Muscle of leg (tissue), 11 donors: ENCODE data around the gene ADAMTS13. TPM values are rescaled to one million over a fixed set of nuclear protein-coding genes. Genes with fewer than 3 reads are reported as not detected.

Experiments used
- DNase-seq: peaks from one replicate; pipeline ENCODE4 v3.0.0; 2013
- H3K27ac ChIP-seq: one replicate; pipeline ENCODE4 v1.5.1; 2013; ENCODE audit warnings: mild to moderate bottlenecking, low read length, control low read depth
- H3K27me3 ChIP-seq: one replicate; pipeline ENCODE4 v1.6.1; 2013; ENCODE audit warnings: low read length; ENCODE audit not compliant: control insufficient read depth, insufficient read depth
- H3K36me3 ChIP-seq: one replicate; pipeline ENCODE4 v1.6.1; 2013; ENCODE audit warnings: low read length; ENCODE audit not compliant: control insufficient read depth, insufficient read depth
- H3K4me1 ChIP-seq: one replicate; pipeline ENCODE4 v1.6.1; 2013; ENCODE audit warnings: low read length; ENCODE audit not compliant: control insufficient read depth, insufficient read depth
- H3K4me3 ChIP-seq: one replicate; pipeline ENCODE4 v1.5.1; 2013; ENCODE audit warnings: low read length, control low read depth
- H3K9me3 ChIP-seq: replicated peaks from 2 replicates; pipeline ENCODE4 v1.6.1; 2013; ENCODE audit warnings: low read depth, low read length; ENCODE audit not compliant: control insufficient read depth
- WGBS: methylation state at CpG from one replicate; pipeline ENCODE4 v1.1.5; 2013; ENCODE audit warnings: missing lambda C conversion rate; ENCODE audit not compliant: insufficient coverage; 5-methylcytosine and 5-hydroxymethylcytosine counted together
- polyA plus RNA-seq, 8 donors: library from polyadenylated mRNA; unstranded; fragments of 120-200 nt; gene quantifications; one replicate each; pipeline versions ENCODE4 v1.2.1 to v1.2.3, GENCODE V29; 2013; ENCODE audit warnings: inconsistent platforms in 1 of 8, low replicate concordance in 1 of 8; ENCODE audit not compliant: insufficient read length in 8 of 8, insufficient read depth in 1 of 8
- total RNA-seq: library from RNA; stranded (reverse); fragments of 120-200 nt; gene quantifications from one replicate; pipeline ENCODE4 v1.2.4, GENCODE V29; 2013

ADAMTS13 gene
- total and polyA plus RNA-seq, 9 donors: 3.4 to 10.5 (median 8.0) TPM

DNA sequence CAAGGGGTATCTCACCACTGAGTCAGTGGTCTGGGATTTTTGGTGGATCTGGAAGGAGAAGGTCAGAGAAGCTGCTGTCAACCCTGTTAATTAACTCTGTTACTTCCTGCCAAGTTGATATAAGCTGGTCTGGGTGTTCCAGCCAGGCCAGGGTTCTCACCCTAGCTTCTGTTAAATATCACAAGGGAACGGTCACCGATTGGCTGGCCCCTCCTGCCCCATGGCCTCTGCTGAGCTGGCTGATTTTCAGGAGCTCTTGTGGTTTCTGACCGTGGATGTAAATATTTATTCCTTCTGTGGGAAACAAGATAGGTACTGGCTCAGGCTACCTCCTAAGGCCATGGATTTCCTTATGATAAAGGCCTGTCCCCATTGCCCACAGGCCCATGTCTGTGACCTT lies 1.0 kb downstream of the ADAMTS13 start:
- H3K36me3 ChIP-seq: no peaks in the 10 kb centered on the region
- no peak overlapping the region for H3K27ac ChIP-seq
- no peak overlapping the region for H3K4me3 ChIP-seq
- no peak for DNase-seq
- WGBS: no CpG with 5 or more reads among the region's 3 CpGs
- peaks cover 9% of the 10 kb centered on the region for H3K4me1 ChIP-seq
- peaks cover 10% of the 10 kb centered on the region for H3K27me3 ChIP-seq
- no peaks in the 10 kb centered on the region for H3K9me3 ChIP-seq

DNA sequence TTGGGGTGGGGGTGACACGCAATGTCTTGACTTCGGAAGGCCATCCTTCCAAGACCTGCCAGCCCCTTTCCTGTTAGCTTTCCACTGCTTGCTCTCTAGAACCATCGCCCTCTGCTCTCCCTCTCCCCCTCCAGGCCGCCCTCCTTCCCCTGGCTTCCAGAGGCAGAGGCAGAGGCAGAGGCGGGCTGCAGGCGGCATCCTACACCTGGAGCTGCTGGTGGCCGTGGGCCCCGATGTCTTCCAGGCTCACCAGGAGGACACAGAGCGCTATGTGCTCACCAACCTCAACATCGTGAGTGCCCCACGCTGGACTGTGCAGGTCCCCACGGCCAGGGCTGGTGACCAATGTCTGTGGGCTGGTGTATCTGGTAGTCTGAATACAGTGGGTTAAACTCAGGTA lies 2.0 kb downstream of the ADAMTS13 start:
- H3K27me3 ChIP-seq: peaks cover 13% of the 10 kb centered on the region
- no peaks in the 10 kb centered on the region for H3K36me3 ChIP-seq
- H3K4me3 ChIP-seq: no peak overlapping the region
- peaks cover 5% of the 10 kb centered on the region for H3K4me1 ChIP-seq
- DNase-seq: no peak
- no peak overlapping the region for H3K27ac ChIP-seq
- H3K9me3 ChIP-seq: no peaks in the 10 kb centered on the region
- WGBS: 93% methylated on average over 8 of the region's 12 CpGs

- Histone ChIP-seq H3K27me3 (peaks cover 20% of the 10 kb centered on the region), H3K4me3 (no peak overlapping the region), H3K9me3 (no peaks in the 10 kb centered on the region), H3K36me3 (no peaks in the 10 kb centered on the region), H3K27ac (peak overlapping the region; percentile 13), H3K4me1 (peaks cover 5% of the 10 kb centered on the region)
- 88% methylated on average over 19 of the region's 22 CpGs for WGBS
- DNase-seq: no peak
These were observed 3.0 kb downstream of the ADAMTS13 start for GRCh38 chr9:133425049-133425632.

DNA sequence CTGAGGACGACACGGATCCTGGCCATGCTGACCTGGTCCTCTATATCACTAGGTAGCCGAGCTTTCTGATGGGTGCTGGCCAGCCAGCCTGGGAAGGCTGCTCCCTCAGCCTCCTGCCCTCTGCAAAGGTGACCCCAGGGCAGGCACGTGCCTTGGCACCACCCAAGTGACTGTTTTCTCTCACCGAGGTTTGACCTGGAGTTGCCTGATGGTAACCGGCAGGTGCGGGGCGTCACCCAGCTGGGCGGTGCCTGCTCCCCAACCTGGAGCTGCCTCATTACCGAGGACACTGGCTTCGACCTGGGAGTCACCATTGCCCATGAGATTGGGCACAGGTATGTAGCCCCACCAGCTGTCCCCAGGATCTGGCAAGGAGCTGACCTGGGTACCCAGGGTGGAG lies 3.8 kb downstream of the ADAMTS13 start:
- H3K9me3 ChIP-seq: no peaks in the 10 kb centered on the region
- no peaks in the 10 kb centered on the region for H3K36me3 ChIP-seq
- DNase-seq: no peak
- H3K4me1 ChIP-seq: peaks cover 5% of the 10 kb centered on the region
- no peak overlapping the region for H3K27ac ChIP-seq
- WGBS: 93% methylated on average over 8 of the region's 11 CpGs
- no peak overlapping the region for H3K4me3 ChIP-seq
- peaks cover 22% of the 10 kb centered on the region for H3K27me3 ChIP-seq

DNA sequence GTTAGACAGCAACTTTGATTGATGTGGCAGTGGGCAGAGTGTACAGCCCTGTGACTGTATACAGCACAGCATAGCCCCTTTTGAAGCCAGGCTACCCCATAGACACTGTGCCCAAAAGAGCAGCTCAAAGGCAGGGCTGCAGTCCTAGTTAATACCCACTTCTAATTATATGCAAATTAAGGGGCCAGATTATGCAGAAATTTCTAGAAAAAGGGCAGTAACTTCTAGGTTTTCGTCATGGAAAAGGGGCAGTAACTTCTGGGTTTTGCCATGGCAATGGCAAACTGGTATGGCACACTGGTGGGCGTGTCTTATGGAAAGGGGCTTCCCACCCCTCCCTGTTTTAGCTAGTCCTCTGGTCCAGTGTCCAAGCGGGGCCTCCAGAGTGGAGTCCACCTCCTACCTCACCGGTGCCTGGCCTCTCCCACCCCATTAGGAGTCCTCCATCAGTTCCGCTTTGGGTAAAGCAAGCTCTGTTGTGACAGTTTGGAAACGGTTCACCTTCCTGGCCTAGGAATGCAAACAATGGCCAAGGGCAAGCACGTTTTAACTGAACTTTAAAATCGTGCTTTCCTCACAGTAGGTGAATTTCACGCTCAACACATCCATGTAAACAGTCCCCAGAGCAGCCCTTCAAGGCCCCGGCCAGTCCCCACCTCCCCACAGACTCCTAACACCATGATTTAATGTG lies 5.6 kb downstream of the ADAMTS13 start:
- H3K9me3 ChIP-seq: no peaks in the 10 kb centered on the region
- no peak for DNase-seq
- no peak overlapping the region for H3K27ac ChIP-seq
- 55% methylated on average over 8 of the region's 10 CpGs for WGBS
- H3K36me3 ChIP-seq: no peaks in the 10 kb centered on the region
- peaks cover 5% of the 10 kb centered on the region for H3K4me1 ChIP-seq
- H3K27me3 ChIP-seq: peaks cover 22% of the 10 kb centered on the region
- no peak overlapping the region for H3K4me3 ChIP-seq

DNA sequence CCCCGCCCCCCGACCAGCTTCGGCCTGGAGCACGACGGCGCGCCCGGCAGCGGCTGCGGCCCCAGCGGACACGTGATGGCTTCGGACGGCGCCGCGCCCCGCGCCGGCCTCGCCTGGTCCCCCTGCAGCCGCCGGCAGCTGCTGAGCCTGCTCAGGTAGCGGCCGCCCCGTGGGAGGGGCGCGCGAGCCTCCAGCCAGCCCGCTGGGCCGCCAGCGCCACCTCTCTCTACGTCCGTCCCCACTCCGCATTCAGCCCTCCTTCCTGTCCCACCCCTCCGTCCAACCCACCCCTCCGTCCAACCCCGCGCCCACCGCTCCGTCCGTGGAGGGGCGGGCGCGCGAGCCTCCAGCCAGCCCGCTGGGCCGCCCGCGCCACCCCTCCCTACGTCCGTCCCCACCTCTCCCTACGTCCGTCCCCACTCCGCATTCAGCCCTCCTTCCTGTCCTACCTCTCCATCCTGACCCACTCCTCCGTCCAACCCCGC lies 6.5 kb downstream of the ADAMTS13 start:
- Histone ChIP-seq H3K9me3 (no peaks in the 10 kb centered on the region), H3K27me3 (peaks cover 22% of the 10 kb centered on the region), H3K27ac (no peak overlapping the region), H3K4me3 (no peak overlapping the region), H3K4me1 (peaks cover 5% of the 10 kb centered on the region), H3K36me3 (no peaks in the 10 kb centered on the region)
- WGBS: under 1% methylated on average over 53 of the region's 57 CpGs
- peak; percentile 64 for DNase-seq

DNA sequence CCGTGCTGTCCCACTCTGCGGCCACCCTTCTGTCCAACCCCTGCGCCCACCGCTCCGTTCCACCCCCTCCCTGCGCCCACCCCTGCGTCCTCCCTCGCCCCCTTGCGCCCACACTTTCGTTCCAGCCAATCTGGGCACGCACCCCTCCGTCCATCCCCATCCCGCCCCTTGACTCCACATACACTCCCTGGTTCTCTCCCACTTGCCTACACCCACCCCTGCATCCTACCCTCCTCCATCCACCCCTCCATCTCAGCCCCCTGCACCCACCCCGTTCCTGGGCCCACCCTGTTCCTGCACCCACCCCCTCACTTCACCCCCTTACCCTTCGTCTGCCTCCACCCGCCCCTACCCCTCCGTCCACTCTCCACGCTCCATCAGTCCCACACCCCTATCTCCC lies 7.0 kb downstream of the ADAMTS13 start:
- under 1% methylated on average over 17 of the region's 18 CpGs for WGBS
- peaks cover 22% of the 10 kb centered on the region for H3K27me3 ChIP-seq
- peaks cover 5% of the 10 kb centered on the region for H3K4me1 ChIP-seq
- H3K27ac ChIP-seq: no peak overlapping the region
- no peaks in the 10 kb centered on the region for H3K36me3 ChIP-seq
- H3K9me3 ChIP-seq: no peaks in the 10 kb centered on the region
- no peak overlapping the region for H3K4me3 ChIP-seq
- DNase-seq: no peak

GRCh38 chr9:133429641-133430161 lies 7.5 kb downstream of the ADAMTS13 start:
- Histone ChIP-seq H3K36me3 (no peaks in the 10 kb centered on the region), H3K27me3 (peaks cover 22% of the 10 kb centered on the region), H3K9me3 (no peaks in the 10 kb centered on the region), H3K27ac (no peak overlapping the region), H3K4me1 (peaks cover 5% of the 10 kb centered on the region), H3K4me3 (no peak overlapping the region)
- 12% methylated on average over 49 of the region's 49 CpGs for WGBS
- peak; percentile 39 for DNase-seq

DNA sequence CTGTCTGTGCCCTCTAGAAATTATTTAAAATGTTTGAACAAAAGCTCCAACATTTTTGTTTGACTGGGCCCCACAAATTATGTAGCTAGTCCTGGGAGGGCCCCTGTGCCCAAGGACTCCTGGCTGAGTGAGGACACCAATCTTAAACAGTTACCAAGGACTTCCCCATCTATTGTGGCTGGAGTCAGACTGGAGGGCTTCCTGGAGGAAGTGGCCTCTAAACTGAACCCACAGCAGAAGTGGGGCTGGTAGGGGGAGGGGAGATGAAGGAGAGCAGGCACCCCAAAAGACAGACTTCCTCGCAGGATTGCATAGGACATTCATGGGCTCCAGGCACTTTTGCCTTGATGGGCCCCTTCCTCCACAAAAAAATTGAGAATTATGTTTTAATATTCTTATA lies 8.1 kb downstream of the ADAMTS13 start:
- Histone ChIP-seq H3K36me3 (no peaks in the 10 kb centered on the region), H3K4me1 (peaks cover 5% of the 10 kb centered on the region), H3K27me3 (peaks cover 22% of the 10 kb centered on the region), H3K9me3 (no peaks in the 10 kb centered on the region), H3K4me3 (no peak overlapping the region), H3K27ac (no peak overlapping the region)
- DNase-seq: no peak
- no CpG with 5 or more reads among the region's 1 CpG for WGBS

DNA sequence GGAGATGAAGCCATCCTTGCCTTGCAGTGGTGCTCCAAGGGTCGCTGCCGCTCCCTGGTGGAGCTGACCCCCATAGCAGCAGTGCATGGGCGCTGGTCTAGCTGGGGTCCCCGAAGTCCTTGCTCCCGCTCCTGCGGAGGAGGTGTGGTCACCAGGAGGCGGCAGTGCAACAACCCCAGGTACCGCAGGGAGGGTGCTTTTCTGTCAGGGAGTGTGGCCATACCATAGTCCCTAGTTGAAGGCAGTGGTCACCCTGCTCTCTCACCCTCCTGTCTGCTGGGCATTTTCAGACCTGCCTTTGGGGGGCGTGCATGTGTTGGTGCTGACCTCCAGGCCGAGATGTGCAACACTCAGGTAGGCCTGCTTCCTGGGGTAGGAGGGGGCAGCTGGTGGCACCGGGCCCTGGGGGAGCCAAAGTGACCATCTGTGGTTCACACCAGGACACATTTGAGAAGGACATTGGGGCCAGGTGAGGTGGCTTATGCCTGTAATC lies 11.2 kb downstream of the ADAMTS13 start:
- peaks cover 10% of the 10 kb centered on the region for H3K27me3 ChIP-seq
- WGBS: 83% methylated on average over 11 of the region's 11 CpGs
- H3K27ac ChIP-seq: no peak overlapping the region
- no peaks in the 10 kb centered on the region for H3K4me1 ChIP-seq
- DNase-seq: no peak
- H3K4me3 ChIP-seq: no peak overlapping the region
- H3K9me3 ChIP-seq: no peaks in the 10 kb centered on the region
- no peaks in the 10 kb centered on the region for H3K36me3 ChIP-seq
